ENCODE measurements around the gene SLC8A1. TPM values are rescaled to one million over a fixed set of nuclear protein-coding genes. Genes with fewer than 3 reads are reported as not detected.

Gene SLC8A1
- total and polyA plus RNA-seq, 2 donors (not counting 1 experiment from before 2014, with no cell fraction given), result 0.07 to 0.20 TPM

DNA sequence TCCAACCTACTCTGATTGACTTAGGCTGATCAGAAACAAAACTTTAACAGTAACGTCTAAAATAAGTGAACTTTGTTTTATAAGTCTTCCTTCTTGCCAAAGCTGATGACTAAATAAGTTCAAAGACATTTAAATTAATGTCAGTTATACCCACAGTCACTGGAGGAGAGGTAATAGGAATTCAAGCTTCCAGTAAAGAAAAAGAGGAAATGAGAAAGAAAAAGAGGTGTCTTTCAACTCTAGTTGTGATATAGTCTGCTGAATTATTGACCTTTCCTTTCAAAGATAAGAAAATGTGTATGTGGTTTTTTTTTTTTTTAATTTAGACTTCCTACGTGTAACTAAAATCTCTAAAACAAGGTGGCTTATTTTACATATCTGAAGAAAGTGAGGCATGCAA is 191.5 kb downstream of the SLC8A1 start:
- intact Hi-C loops (cut with micrococcal nuclease), result no loop called here
- Histone ChIP-seq H3K9me3 (ENCODE audit: control extremely low read depth in 1 of 3, control insufficient read depth in 2 of 3, insufficient read depth in 1 of 3, low read length in 2 of 3) (no peaks in the 10 kb centered on the region), H4K20me1 (ENCODE audit: control insufficient read depth, insufficient read depth, low read length, poor library complexity, severe bottlenecking) (no peaks in the 10 kb centered on the region), H3K4me1 (ENCODE audit: control insufficient read depth in 2 of 2, insufficient read depth in 2 of 2, low read length in 2 of 2) (no peaks in the 10 kb centered on the region), H3K4me2 (replicated peaks; ENCODE audit: low read depth, low read length, poor library complexity, severe bottlenecking) (no peak overlapping the region), H2AFZ (ENCODE audit: insufficient read depth, low read depth, low read length, poor library complexity, severe bottlenecking) (no peak overlapping the region), H3K9ac (ENCODE audit: low read length) (no peak overlapping the region), H3K27me3 (replicated peaks in 1 of 4; ENCODE audit: control extremely low read depth in 1 of 4, control insufficient read depth in 3 of 4, insufficient read depth in 4 of 4, low read length in 3 of 4) (no peaks in the 10 kb centered on the region), H3K79me2 (ENCODE audit: control insufficient read depth, insufficient read depth, low read length) (no peaks in the 10 kb centered on the region), H3K36me3 (replicated peaks in 1 of 2; ENCODE audit: control extremely low read depth in 1 of 2, control insufficient read depth in 1 of 2, extremely low read depth in 1 of 2, insufficient read depth in 2 of 2, low read length in 1 of 2) (no peaks in the 10 kb centered on the region), H3K4me3 (ENCODE audit: control extremely low read depth in 1 of 5, extremely low read depth in 1 of 5, insufficient read depth in 1 of 5, low read depth in 2 of 5, low read length in 4 of 5) (no peak overlapping the region), H3K27ac (ENCODE audit: low read length in 2 of 2) (no peak overlapping the region)
- POLR2A ChIA-PET, result no interaction called here
- WGBS (ENCODE audit: insufficient coverage), result no CpG with 5 or more reads among the region's 2 CpGs
- DNase-seq, result no peak
- CTCF ChIA-PET, result no interaction called here
- Mint-ChIP-seq H3K4me1 (peaks cover 2% of the 10 kb centered on the region), H3K4me3 (no peak overlapping the region), H3K27ac (no peak overlapping the region), H3K27me3 (no peaks in the 10 kb centered on the region), H3K9me3 (ENCODE audit: insufficient read depth) (no peaks in the 10 kb centered on the region)
- no peak for TF ChIP-seq EZH2 (IDR thresholded peaks at IDR 0.05; ENCODE audit: borderline replicate concordance, insufficient read depth, low read depth, low read length, poor library complexity, severe bottlenecking)
- TF ChIP-seq, protein P1, sequence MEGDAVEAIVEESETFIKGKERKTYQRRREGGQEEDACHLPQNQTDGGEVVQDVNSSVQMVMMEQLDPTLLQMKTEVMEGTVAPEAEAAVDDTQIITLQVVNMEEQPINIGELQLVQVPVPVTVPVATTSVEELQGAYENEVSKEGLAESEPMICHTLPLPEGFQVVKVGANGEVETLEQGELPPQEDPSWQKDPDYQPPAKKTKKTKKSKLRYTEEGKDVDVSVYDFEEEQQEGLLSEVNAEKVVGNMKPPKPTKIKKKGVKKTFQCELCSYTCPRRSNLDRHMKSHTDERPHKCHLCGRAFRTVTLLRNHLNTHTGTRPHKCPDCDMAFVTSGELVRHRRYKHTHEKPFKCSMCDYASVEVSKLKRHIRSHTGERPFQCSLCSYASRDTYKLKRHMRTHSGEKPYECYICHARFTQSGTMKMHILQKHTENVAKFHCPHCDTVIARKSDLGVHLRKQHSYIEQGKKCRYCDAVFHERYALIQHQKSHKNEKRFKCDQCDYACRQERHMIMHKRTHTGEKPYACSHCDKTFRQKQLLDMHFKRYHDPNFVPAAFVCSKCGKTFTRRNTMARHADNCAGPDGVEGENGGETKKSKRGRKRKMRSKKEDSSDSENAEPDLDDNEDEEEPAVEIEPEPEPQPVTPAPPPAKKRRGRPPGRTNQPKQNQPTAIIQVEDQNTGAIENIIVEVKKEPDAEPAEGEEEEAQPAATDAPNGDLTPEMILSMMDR (IDR thresholded peaks at IDR 0.05), result no peak
- ATAC-seq (ENCODE audit: low read depth), result no peak

DNA sequence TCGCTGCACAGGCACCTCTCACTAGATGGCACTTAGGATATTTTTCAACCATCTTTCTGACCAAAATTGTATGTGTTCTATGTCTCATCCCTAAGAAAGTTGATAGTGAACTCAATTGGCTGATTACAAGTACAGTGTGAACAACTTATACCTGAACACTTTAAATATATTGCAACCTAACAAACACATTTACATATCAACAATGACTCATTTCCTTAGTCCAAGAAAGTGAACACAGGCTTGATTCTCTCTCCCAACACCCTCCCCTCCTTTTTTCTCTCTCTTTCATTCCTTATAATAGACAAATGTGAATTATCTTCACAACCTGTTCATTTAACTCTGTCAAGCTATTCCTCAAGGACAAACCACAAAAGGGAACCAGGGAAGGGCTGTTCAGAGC is 192.0 kb downstream of the SLC8A1 start:
- H3K79me2 ChIP-seq (ENCODE audit: control insufficient read depth, insufficient read depth, low read length), result no peaks in the 10 kb centered on the region
- DNase-seq, result no peak
- WGBS (ENCODE audit: insufficient coverage), result no CpG with 5 or more reads among the region's 1 CpG
- H3K9me3 Mint-ChIP-seq (ENCODE audit: insufficient read depth), result no peaks in the 10 kb centered on the region
- TF ChIP-seq EZH2 (IDR thresholded peaks at IDR 0.05; ENCODE audit: borderline replicate concordance, insufficient read depth, low read depth, low read length, poor library complexity, severe bottlenecking), result no peak
- TF ChIP-seq, protein P1 (IDR thresholded peaks at IDR 0.05), result no peak
- no peak overlapping the region for H3K4me3 ChIP-seq (ENCODE audit: control extremely low read depth in 1 of 5, extremely low read depth in 1 of 5, insufficient read depth in 1 of 5, low read depth in 2 of 5, low read length in 4 of 5)
- H3K9ac ChIP-seq (ENCODE audit: low read length), result no peak overlapping the region
- H4K20me1 ChIP-seq (ENCODE audit: control insufficient read depth, insufficient read depth, low read length, poor library complexity, severe bottlenecking), result no peaks in the 10 kb centered on the region
- no peak overlapping the region for H3K27ac ChIP-seq (ENCODE audit: low read length in 2 of 2)
- CTCF ChIA-PET, result no interaction called here
- H3K27me3 ChIP-seq (replicated peaks in 1 of 4; ENCODE audit: control extremely low read depth in 1 of 4, control insufficient read depth in 3 of 4, insufficient read depth in 4 of 4, low read length in 3 of 4), result no peaks in the 10 kb centered on the region
- H3K27ac Mint-ChIP-seq, result no peak overlapping the region
- POLR2A ChIA-PET, result no interaction called here
- no peak overlapping the region for H3K4me2 ChIP-seq (replicated peaks; ENCODE audit: low read depth, low read length, poor library complexity, severe bottlenecking)
- no peak overlapping the region for H3K4me3 Mint-ChIP-seq
- H3K4me1 ChIP-seq (ENCODE audit: control insufficient read depth in 2 of 2, insufficient read depth in 2 of 2, low read length in 2 of 2), result no peaks in the 10 kb centered on the region
- H2AFZ ChIP-seq (ENCODE audit: insufficient read depth, low read depth, low read length, poor library complexity, severe bottlenecking), result no peak overlapping the region
- H3K36me3 ChIP-seq (replicated peaks in 1 of 2; ENCODE audit: control extremely low read depth in 1 of 2, control insufficient read depth in 1 of 2, extremely low read depth in 1 of 2, insufficient read depth in 2 of 2, low read length in 1 of 2), result no peaks in the 10 kb centered on the region
- intact Hi-C loops (cut with micrococcal nuclease), result no loop called here
- no peaks in the 10 kb centered on the region for H3K27me3 Mint-ChIP-seq
- peaks cover 2% of the 10 kb centered on the region for H3K4me1 Mint-ChIP-seq
- no peaks in the 10 kb centered on the region for H3K9me3 ChIP-seq (ENCODE audit: control extremely low read depth in 1 of 3, control insufficient read depth in 2 of 3, insufficient read depth in 1 of 3, low read length in 2 of 3)
- no peak for ATAC-seq (ENCODE audit: low read depth)

All from B cell (primary cell).